Anterior cingulate cortex (tissue), 58 donors: ENCODE data around the gene TMEM198.

Experiments
- DNase-seq, 58 donors: peaks; one replicate each; lab custom pipeline; 2025; lab: John Stamatoyannopoulos, UW

TMEM198 gene

GRCh38 chr2:219540784-219541504 lies 2.9 kb upstream of the TMEM198 start:
- DNase-seq, result no peak

- peak in 55 of 58 donors; percentile 25 to 87 (median 71) for DNase-seq
Observed at GRCh38 chr2:219541611-219542180, 2.1 kb upstream of the TMEM198 start.

GRCh38 chr2:219542931-219543595 lies 765 bp upstream of the TMEM198 start:
- peak in 7 of 58 donors; percentile 42 to 74 (median 57) for DNase-seq

- no peak for DNase-seq
Observed at GRCh38 chr2:219544567-219544966, 739 bp downstream of the TMEM198 start.

- DNase-seq, result no peak
Observed at GRCh38 chr2:219545295-219545942, 1.6 kb downstream of the TMEM198 start.

- no peak for DNase-seq
Observed at GRCh38 chr2:219545943-219546352, 2.1 kb downstream of the TMEM198 start.

- DNase-seq, result no peak
Observed at GRCh38 chr2:219547621-219548020, 3.8 kb downstream of the TMEM198 start.

GRCh38 chr2:219548990-219549389 lies 5.2 kb downstream of the TMEM198 start:
- no peak for DNase-seq

- DNase-seq, result no peak
Observed at GRCh38 chr2:219549619-219550018, 5.8 kb downstream of the TMEM198 start.

GRCh38 chr2:219551441-219552381 lies 7.9 kb downstream of the TMEM198 start:
- peak in 25 of 58 donors; percentile 10 to 76 (median 32) for DNase-seq

GRCh38 chr2:219552382-219553167 lies 8.7 kb downstream of the TMEM198 start:
- DNase-seq, result peak; percentile 41 to 94 (median 82)

GRCh38 chr2:219553168-219553417 lies 9.3 kb downstream of the TMEM198 start:
- DNase-seq, result peak in 2 of 58 donors; percentile 34 to 53

GRCh38 chr2:219553463-219553963 lies 9.7 kb downstream of the TMEM198 start:
- DNase-seq, result no peak

GRCh38 chr2:219554350-219554749 lies 10.5 kb downstream of the TMEM198 start:
- no peak for DNase-seq

- no peak for DNase-seq
Observed at GRCh38 chr2:219555956-219556355, 12.1 kb downstream of the TMEM198 start.

GRCh38 chr2:219556413-219556812 lies 12.6 kb downstream of the TMEM198 start:
- DNase-seq, result no peak

GRCh38 chr2:219557320-219557719 lies 13.5 kb downstream of the TMEM198 start:
- no peak for DNase-seq

- DNase-seq, result no peak
Observed at GRCh38 chr2:219557791-219558785, 14.3 kb downstream of the TMEM198 start.
